Activated effector memory CD4-positive, alpha-beta T cell treated with Interleukin-2 at 50 U/mL for 16 hours (primary cell): ENCODE data around the gene IGFBP4.

Source experiments
- DNase-seq: peaks from one replicate; pipeline ENCODE4 v3.0.0-alpha.2; 2020

IGFBP4 gene

GRCh38 chr17:40472733-40473452 lies 29.6 kb downstream of the IGFBP4 start:
- no peak for DNase-seq

- no peak for DNase-seq
Observed at GRCh38 chr17:40473573-40474365, 30.5 kb downstream of the IGFBP4 start.

DNA sequence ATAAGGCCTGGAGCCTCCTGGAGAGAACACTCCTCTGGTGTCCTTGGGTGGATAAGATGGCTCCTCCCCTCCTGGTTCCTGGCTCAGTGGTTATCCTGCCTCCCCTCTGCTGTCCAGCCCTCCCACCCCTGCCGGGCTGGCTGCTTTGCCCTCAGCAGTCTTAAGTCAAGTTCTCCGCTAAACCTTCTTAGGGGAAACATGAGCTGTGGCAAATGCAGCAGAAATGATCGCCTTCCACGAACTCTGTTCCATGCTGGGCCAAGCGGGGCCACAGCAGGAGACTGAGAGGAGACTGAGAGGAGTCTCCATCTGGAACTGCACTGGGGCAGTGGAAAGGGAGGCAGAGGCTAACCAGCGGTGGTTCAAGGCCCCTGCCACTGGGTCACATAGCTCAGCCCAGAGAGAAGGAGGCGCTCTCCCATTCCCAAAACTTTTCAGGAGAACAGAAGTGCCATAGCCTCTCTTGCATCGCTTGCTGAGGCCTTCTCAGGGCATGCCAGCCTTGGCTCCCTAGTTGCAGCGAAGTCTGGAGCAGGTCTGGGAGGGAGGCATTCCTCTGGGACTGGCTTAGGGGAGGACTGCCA lies 31.3 kb downstream of the IGFBP4 start:
- no peak for DNase-seq

DNA sequence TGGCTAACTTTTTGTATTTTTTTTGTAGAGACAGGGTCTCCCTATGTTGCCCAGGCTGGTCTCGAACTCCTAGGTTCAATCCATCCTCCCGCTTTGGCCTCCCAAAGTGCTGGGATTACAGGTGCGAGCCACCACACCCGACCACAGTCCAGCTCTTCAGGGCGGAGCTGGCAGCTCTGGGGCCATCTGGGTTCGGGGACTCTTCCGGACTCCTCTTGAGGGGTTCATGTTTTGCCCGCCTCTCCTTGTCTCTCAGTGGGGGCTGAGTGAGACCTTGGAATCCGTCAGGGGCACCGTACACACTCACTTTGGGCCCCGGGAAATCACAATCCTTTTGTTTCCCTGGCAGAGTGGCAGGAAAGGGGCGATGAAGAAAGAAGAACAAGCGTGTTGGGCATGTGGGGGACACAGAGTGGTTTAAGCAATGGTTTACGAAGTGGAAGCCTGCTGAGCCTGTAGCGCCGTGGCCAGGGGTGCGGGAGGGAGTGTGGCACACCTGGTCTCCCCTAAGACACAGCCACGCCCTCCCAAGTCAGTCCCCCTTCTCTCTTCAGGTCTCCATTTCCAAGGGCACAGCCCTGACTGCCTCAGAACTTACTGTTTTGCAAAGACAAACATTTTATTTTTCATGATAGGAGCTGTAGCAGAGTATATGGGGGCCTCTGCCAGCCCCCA lies 32.1 kb downstream of the IGFBP4 start:
- no peak for DNase-seq

DNA sequence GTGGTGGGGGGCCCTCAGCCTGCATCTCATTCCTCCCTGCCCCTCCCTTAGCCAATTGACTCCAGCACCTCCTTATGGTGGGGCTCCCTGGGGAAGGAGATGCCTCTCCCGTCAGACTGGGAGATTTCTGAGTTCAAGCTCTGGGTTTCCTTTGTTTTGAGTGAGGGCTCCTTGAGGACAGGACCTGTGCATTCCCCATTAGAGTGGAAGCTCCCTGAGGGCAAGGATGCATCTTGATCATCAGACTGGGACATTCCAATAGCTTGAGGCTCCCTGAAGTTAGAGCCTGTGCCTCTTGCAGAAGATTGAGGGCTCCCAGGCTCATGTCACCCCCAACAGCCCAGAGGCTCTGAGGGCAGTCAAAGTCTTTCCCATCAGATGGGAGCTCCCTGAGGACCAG lies 34.5 kb downstream of the IGFBP4 start:
- DNase-seq, result no peak

DNA sequence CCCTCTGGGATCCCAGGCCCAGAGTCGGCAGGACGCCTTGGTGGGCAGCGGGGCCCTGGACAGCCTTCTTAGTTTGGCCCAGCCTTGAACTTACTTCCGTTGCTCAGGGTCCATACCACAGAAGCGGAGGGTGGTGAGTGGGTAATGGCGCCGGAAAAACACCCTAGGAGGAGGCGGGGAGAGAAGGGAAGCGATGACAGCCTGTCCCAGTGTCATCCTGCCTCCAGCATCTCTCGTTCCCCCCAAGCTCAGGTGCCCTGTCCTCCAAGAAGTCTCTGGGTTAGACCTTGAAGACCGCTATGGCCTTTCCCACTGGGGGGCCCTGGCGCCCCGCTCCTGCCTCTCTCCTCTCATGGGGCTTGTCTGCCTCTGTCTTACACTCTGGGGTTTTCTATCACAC lies 35.2 kb downstream of the IGFBP4 start:
- no peak for DNase-seq

GRCh38 chr17:40479754-40480480 lies 36.7 kb downstream of the IGFBP4 start:
- DNase-seq, result no peak

GRCh38 chr17:40480501-40481003 lies 37.3 kb downstream of the IGFBP4 start:
- DNase-seq, result peak; percentile 87

DNA sequence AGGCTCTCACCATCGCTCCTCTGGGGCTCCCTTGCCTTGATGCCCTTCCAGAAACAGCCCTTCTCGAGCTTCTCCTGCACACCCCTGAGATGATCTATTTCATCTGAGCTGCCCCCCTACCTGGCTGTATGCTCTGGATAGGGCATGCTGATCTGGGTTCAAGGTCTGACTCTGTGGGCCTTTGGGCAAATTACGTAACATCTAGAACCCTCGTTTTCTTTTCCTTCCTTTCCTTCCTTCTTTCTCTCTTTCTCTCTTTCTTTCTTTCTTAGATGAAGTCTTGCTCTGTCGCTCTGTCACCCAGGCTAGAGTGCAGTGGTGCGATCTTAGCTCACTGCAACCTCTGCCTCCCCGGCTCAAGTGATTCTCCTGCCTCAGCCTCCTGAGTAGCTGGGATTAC lies 37.9 kb downstream of the IGFBP4 start:
- DNase-seq, result no peak

DNA sequence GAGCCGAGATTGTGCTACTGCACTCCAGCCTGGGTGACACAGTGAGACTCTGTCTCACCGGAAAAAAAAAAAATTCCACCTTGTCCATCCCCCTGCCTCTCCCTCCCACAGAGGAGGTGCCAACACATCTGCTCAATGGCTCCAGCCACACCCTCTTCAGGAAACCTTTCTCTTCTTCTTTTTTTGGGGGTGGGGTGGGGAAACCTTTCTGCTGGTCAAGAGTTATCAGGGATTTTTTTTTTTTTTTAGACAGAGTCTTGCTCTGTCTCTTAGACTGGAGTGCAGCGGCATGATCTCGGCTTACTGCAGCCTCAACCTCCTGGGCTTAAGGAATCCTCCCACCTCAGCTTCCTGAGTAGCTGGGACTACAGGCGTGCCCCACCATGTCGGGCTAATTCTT lies 39.5 kb downstream of the IGFBP4 start:
- no peak for DNase-seq

DNA sequence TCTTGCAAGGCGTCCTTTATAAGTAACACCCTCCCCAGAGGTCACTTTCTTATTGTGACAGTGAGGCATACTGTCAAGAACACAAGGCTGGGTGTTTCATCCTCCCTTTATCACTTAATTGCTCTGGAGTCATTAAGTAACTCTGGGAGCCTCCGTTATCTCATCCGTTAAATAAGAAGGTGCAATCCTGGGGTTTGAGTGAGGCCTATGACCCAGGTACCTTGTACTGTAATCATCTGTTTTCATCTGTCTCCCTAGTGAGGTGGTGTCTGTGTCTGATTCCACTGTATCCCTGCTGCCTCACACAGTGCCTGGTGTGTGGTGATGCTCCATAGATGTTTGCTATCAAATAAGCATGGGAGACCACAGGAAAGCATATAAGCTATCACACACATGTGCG lies 40.4 kb downstream of the IGFBP4 start:
- no peak for DNase-seq

DNA sequence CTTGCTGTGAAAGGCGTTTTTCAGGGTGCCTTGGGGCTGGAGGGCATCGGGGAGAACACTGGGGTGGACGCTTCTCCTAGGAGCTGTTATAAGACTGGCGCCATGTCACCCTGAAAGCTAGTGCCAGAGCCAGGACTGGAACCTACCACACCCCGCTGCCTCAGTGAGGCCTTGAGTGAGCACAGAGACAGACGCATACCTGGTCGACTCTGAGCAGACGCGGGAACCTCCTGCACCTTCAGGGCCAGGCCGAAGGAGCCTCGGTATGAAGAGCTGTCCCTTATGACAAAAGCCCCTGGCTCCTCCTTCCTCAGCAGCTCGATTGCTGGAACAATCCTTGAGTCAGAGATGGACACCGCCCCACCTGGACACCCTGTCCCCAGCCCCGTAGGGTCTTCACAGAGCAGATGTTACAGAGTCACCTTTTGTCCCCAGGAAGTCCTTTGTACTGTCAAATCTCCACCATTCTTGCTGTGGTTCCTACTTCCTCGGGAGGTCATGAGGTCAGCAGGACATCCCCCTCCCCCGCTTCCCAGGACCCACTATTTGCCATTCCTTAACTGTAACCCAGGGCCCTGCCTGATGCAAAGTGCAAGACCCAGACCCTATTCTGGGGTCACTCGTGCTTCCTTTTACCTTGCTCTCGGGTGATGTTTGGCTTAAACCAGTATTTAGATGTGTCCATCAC lies 41.2 kb downstream of the IGFBP4 start:
- no peak for DNase-seq

DNA sequence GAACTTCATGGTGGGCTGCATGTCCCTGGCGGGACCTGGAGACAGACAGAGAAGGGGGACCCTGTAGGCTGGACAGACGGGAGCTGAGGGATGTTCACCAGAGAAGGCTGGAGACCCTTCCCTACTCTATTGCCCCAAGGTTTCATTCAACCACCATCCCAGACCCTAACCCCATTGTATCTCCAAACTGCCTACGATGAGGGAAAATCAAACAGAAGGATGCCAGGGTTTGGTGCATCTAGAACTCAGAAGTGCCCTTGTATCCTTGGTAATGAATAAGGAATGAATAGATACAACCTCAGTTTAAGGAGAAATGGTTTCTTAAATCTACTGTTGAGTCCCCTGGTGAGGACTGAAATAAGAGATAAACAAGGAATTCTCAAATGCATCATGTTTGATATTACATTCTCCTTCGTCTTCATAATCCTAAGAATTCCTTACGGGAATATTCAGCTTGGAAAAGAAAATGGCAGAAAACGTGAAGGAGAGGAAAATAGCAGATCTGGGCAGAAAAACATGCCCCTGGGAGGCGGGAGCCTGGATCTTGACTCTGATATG lies 41.8 kb downstream of the IGFBP4 start:
- no peak for DNase-seq

GRCh38 chr17:40485851-40486521 lies 42.7 kb downstream of the IGFBP4 start:
- no peak for DNase-seq

DNA sequence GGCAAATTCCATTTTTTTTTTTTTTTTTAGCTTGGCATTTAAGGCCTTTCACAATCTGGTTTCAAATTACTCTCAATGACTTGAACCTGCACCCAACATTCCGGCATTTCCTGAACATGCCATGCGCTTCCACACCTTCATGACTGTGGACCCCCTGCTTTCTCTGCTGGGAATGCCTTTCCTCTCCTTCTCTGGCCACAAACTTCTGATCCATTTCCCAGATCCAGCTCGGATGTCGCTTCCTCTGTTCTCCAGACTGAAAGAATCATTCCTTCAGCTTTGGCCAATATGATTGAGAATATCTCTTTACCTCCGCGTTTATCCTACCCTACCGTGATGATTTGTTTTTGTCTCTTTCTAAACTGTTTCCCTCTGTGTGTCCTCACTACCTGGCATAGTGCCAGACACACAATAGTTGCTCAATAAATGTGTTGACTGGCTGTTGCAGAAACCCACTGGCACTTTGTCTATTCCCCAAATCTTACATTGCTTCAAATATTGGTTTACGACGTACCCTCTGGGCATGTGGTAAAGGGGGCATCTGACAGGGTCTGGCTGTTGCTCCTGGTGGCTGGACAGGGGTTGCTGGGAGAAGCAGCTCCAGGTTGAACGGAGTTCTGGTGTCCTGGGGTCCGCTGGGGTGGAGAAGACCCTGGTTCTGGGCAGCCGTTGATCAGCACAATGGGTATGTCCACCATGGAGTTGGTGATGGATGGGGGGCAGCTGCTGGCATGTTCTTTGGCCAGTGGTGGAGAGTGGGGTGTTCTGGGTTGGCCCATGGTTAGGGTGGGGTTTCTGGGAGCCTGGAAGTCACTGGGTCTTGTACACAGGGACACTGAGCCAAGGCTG lies 43.5 kb downstream of the IGFBP4 start:
- no peak for DNase-seq

DNA sequence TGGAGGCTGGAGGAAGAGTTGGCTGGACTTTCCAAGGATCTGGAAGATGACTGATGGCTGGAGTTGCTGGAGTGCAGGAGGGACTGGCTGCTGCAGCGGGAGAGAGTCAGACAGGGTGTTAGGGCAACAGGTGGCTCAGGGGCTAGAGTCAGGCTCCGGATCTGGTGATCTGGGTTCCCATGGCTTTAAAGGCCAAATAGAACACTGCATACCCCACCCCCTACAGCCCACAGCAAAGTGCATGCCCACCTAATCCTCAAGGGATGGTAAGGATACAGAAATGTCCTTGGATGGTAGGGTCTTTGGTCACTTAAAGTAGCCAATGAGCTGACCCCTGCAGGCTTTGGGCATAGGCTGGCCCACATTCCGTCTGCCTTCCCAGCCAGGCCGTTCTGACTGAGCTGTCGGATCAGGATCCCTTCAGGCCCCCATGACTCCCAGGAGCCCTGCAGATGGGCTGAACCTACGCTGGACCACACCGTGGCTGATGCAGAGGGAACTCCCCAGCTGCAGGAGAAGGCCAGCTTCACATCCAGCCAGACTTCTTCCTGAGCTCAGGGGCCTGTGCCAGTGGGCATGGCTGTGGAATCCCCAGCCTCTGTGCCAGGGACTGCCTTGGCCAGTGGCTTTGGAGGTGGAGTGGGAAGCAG lies 44.2 kb downstream of the IGFBP4 start:
- no peak for DNase-seq

GRCh38 chr17:40490289-40490853 lies 47.1 kb downstream of the IGFBP4 start:
- DNase-seq, result no peak

GRCh38 chr17:40490982-40491381 lies 47.7 kb downstream of the IGFBP4 start:
- no peak for DNase-seq

DNA sequence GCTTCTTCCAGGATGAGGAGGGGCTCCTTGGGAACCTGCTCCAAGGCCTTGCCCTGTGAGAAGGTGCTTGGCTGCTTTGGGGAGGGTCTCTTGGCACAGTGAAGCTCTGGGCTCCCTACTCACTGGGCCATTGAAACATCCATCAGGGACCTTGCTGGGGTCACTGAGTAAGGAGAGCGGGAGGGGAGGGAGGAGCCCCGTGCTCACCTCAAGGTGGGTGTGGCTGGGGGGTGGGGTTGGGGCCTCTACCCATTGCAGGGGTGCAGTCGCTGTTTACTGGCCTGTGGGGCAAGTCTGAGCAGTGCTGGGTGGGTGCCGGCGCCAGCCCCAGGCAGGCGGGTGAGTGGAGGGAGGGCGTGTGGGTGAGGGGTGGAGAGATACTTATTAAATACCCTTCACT lies 48.2 kb downstream of the IGFBP4 start:
- no peak for DNase-seq
